Heart left ventricle (tissue), 16 donors: Measurements from ENCODE around the gene SCAF4. TPM values are rescaled to one million over a fixed set of nuclear protein-coding genes. Genes with fewer than 3 reads are reported as not detected.
"Not testable (repeated sequence)": the region's sequence is repeated elsewhere in the genome, so short reads cannot be mapped to it uniquely, and the experiment has no call there.

Experiments
- ATAC-seq, 4 donors: fragments of 200-7000 bp; cut with Tn5 transposase; one replicate each; pipeline ENCODE4 v1.9.1; 2020 to 2022; ENCODE audit warnings: moderate library complexity in 4 of 4, mild to moderate bottlenecking in 3 of 4, moderate number of reproducible peaks in 1 of 4
- DNase-seq, 5 donors: peaks; one replicate each; pipeline ENCODE4 v3.0.0-alpha.2; 2020
- H3K27ac ChIP-seq, 12 donors: fragments of 200-600 bp; sonication (generic) in 4 of 12; one replicate each; pipeline versions ENCODE4 v1.5.0 to v1.8.0; 2016 to 2022; ENCODE audit warnings: mild to moderate bottlenecking in 2 of 12
- H3K27me3 ChIP-seq, 9 donors: fragments of 200-600 bp; sonication (generic) in 2 of 9; one replicate each; pipeline versions ENCODE4 v1.5.1 to v1.8.0; 2016 to 2022; ENCODE audit warnings: mild to moderate bottlenecking in 3 of 9
- H3K36me3 ChIP-seq, 9 donors: fragments of 200-600 bp; sonication (generic) in 2 of 9; one replicate each; pipeline versions ENCODE4 v1.5.0 to v1.8.0; 2018 to 2022; ENCODE audit warnings: mild to moderate bottlenecking in 2 of 9
- H3K4me1 ChIP-seq, 12 donors: fragments of 200-600 bp; sonication (generic) in 4 of 12; one replicate each; pipeline versions ENCODE4 v1.5.0 to v1.8.0; 2016 to 2022; ENCODE audit warnings: mild to moderate bottlenecking in 3 of 12
- H3K4me3 ChIP-seq, 12 donors: fragments of 200-600 bp; sonication (generic) in 4 of 12; one replicate each; pipeline versions ENCODE4 v1.5.0 to v1.8.0; 2017 to 2022; ENCODE audit warnings: mild to moderate bottlenecking in 9 of 12, moderate library complexity in 4 of 12
- H3K9me3 ChIP-seq, 12 donors: fragments of 200-600 bp; sonication (generic) in 4 of 12; one replicate each; pipeline versions ENCODE4 v1.5.0 to v1.8.0; 2016 to 2022; ENCODE audit warnings: mild to moderate bottlenecking in 1 of 12
- POLR2A ChIP-seq, 2 donors: fragments of 450-650 bp; IDR thresholded peaks; one replicate each; pipeline ENCODE4 v1.6.1; 2017; ENCODE audit warnings: antibody characterized with exemption in 2 of 2, mild to moderate bottlenecking in 2 of 2, moderate library complexity in 2 of 2
- WGBS, 4 donors: extraction: QIAGEN DNeasy Blood & Tissue Kit in 2 of 4; methylation state at CpG; one replicate each; pipeline versions ENCODE4 v1.1.5 to v1.1.7; 2013 to 2018; 5-methylcytosine and 5-hydroxymethylcytosine counted together
- intact Hi-C, 10 donors: fragments of 100-400 bp; cut with DNase I; formaldehyde crosslinking; loops; one replicate each; pipeline versions ENCODE4 v1.11.1 to v1.14.2; 2022
- polyA plus RNA-seq, 2 donors: library from polyadenylated mRNA; stranded (reverse); fragments of 200-250 nt; gene quantifications; one replicate each; pipeline ENCODE4 v1.2.3, GENCODE V29; 2013
- total RNA-seq, 9 donors: library from RNA; depleted of rRNA in 2 of 9; stranded (reverse); fragments of >200 nt in 2 of 9; fragmentation: NEBNext Ultra II Directional in 3 of 9; extraction: Animal tissue kit (Norgen Biotek cat#: 25700) in 3 of 9; gene quantifications; one replicate each; pipeline versions ENCODE4 v1.1.0 to v1.2.4, GENCODE V29; 2016 to 2023
- TF ChIP-seq, protein P1 (sequence below), 12 donors: fragments of 200-600 bp; sonication (generic) in 4 of 12; IDR thresholded peaks; one replicate each; pipeline versions ENCODE4 v1.5.0 to v1.8.0; 2018 to 2022; ENCODE audit warnings: antibody characterized with exemption in 12 of 12, mild to moderate bottlenecking in 5 of 12
- donor health status: ischemic (EF 13 %, LVEDD 7.1; RV severe dilation, severe dysfunction).
- donor health status: healthy with polysubstance abuse.
- donor health status: DM: no; HTN: yes; CAD: no.
- donor health status: DM: no; HTN: no; CAD: no.
- donor health status: ischemic (EF 25% LVEDD 6.9; RV normal size, moderate dysfunction).
- donor health status: ischemic (EF 25% LVEDD 5.7; RV mildly dilated, moderate dysfunction).
- donor health status: healthy.
- donor health status: DM: yes; HTN: yes; CAD: no.
- donor health status: ischemic (EF 35%, LVEDD 5.7; RV mildly dilated, moderate dysfunction).
- donor health status: nonischemic (EF 11% LVEDD 7.7; RV severe dilation, severe dysfunction).
- donor health status: DM: yes; HTN: yes; CAD: no.
- donor health status: PGD.
- donor health status: ischemic (EF 29% LVEDD 5.4; RV normal size, mild dysfunction).
- donor health status: nonischemic (EF 23%, LVEDD 6.1; RV moderate dilation, normal function).

SCAF4 gene
- total and polyA plus RNA-seq, 11 donors, result 7.8 to 25.8 (median 17.3) TPM

DNA sequence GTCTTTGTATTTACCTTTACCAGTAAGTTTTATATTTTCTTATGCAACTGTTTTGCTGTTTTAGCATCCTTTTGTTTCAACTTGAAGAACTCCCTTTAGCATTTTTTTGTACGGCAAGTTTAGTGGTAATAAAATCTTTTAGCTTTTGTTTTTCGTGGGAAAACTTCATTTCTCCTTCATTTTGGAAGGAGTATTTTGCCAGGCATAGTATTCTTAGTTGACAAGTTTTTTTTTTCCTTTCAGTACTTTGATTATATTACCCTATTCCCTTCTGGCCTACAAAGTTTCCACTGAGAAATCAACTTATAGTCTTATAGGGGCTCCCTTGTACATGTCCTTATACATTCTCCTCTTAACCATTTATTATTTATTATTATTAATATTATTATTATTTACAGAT is 95.0 kb downstream of the SCAF4 start:
- DNase-seq (no peak), ATAC-seq (no peak)
- no peaks in the 10 kb centered on the region for H3K27me3 ChIP-seq
- H3K9me3 ChIP-seq, result peaks cover 0 to 17% (median 0%) of the 10 kb centered on the region in 12 donors
- no peak overlapping the region for H3K4me3 ChIP-seq
- intact Hi-C loops, result no loop called here
- no peak for TF ChIP-seq POLR2A (IDR thresholded peaks at IDR 0.05)
- TF ChIP-seq, protein P1, sequence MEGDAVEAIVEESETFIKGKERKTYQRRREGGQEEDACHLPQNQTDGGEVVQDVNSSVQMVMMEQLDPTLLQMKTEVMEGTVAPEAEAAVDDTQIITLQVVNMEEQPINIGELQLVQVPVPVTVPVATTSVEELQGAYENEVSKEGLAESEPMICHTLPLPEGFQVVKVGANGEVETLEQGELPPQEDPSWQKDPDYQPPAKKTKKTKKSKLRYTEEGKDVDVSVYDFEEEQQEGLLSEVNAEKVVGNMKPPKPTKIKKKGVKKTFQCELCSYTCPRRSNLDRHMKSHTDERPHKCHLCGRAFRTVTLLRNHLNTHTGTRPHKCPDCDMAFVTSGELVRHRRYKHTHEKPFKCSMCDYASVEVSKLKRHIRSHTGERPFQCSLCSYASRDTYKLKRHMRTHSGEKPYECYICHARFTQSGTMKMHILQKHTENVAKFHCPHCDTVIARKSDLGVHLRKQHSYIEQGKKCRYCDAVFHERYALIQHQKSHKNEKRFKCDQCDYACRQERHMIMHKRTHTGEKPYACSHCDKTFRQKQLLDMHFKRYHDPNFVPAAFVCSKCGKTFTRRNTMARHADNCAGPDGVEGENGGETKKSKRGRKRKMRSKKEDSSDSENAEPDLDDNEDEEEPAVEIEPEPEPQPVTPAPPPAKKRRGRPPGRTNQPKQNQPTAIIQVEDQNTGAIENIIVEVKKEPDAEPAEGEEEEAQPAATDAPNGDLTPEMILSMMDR (IDR thresholded peaks at IDR 0.05), result no peak
- H3K27ac ChIP-seq, result no peak overlapping the region
- no peaks in the 10 kb centered on the region for H3K36me3 ChIP-seq
- WGBS, 4 donors, result 75 to 86% (median 82%) methylated on average over 2 of the region's 2 CpGs
- H3K4me1 ChIP-seq, result no peaks in the 10 kb centered on the region

DNA sequence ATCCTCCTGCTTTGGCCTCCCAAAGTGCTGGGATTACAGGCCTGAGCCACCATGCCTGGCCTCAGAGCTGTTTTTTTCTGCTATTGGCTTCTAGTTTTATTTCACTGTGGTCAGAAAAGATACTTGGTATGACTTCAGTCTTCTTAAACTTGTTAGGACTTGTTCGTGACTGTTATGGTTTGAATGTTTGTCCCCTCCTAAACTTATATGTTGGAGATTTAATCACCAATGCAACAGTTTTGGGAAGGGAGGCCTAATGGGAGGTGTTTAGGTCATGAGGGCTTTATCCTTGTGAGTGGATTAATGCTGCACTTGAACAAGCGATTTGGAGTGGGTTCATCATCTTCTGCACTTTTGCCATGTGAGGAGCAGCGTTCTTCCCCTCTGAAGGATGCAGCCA is 96.9 kb downstream of the SCAF4 start:
- Histone ChIP-seq H3K27ac (no peak overlapping the region), H3K27me3 (no peaks in the 10 kb centered on the region), H3K9me3 (peaks cover 0 to 17% (median 0%) of the 10 kb centered on the region in 12 donors), H3K4me3 (no peak overlapping the region), H3K4me1 (no peaks in the 10 kb centered on the region), H3K36me3 (no peaks in the 10 kb centered on the region)
- no peak for DNase-seq
- intact Hi-C loops, result no loop called here
- ATAC-seq, result no peak
- 90 to 94% (median 94%) methylated on average over 3 of the region's 3 CpGs for WGBS, 4 donors
- TF ChIP-seq, protein P1 (IDR thresholded peaks at IDR 0.05), result no peak
- TF ChIP-seq POLR2A (IDR thresholded peaks at IDR 0.05), result no peak

DNA sequence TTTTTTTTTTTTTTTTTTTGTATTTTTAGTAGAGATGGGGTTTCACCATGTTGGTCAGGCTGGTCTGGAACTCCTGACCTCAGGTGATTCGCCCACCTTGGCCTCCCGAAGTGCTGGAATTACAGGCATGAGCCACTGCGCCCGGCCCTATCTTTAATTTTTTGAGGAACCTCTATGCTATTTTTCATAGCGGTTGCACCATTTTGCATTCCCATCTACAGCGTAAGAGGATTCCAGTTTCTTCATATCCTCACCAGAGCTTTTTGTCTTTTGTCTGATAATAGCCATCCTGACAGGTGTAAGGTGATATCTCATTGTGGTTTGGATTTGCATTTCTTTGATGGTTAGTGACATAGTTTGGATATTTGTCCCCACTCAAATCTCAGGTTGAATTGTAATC is 100.0 kb downstream of the SCAF4 start:
- H3K27me3 ChIP-seq, intact Hi-C loops, DNase-seq, ATAC-seq, H3K4me3 ChIP-seq, H3K9me3 ChIP-seq, H3K36me3 ChIP-seq, H3K4me1 ChIP-seq, H3K27ac ChIP-seq: not testable (repeated sequence)
- 96 to 98% (median 97%) methylated on average over 6 of the region's 6 CpGs for WGBS, 4 donors

DNA sequence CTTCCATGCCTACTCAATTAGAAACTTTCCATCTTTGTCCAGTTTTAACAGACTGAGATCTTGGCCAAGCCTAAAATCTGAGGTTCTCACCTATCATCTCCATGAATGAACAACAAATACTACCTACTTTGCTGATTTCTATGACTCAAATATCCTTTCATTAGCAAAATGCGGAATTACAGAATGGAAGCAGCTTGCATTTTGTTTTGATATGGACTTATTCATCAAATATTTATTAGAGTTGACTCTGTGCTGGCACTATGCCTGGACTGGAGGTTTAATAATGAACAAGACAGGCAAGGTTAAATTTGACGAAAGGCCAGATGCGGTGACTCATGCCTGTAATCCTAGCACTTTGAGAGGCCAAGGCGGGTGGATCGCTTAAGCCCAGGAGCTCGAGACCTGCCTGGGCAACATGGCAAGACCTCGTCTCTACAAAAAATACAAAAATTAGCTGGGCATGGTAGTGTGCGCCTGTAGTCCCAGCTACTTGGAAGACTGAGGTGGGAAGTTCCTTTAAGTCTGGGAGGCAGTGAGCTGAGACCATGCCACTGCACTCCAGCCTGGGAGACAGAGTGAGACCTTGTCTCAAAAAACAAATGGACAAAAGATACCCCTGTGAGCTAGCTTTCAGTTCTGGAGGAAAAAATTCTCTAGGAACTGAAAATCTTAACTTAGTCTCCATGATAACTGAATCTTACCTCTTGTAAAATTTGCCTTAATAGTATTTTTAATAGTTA is 101.8 kb downstream of the SCAF4 start:
- Histone ChIP-seq H3K4me1 (no peaks in the 10 kb centered on the region), H3K36me3 (no peaks in the 10 kb centered on the region), H3K4me3 (no peak overlapping the region), H3K27ac (no peak overlapping the region), H3K9me3 (no peaks in the 10 kb centered on the region), H3K27me3 (no peaks in the 10 kb centered on the region)
- 61 to 66% (median 62%) methylated on average over 8 of the region's 8 CpGs for WGBS, 4 donors
- DNase-seq, result no peak
- intact Hi-C loops, result no loop called here
- TF ChIP-seq, protein P1 (IDR thresholded peaks at IDR 0.05), result no peak
- no peak for TF ChIP-seq POLR2A (IDR thresholded peaks at IDR 0.05)
- peak in 1 of 4 donors; percentile 46 for ATAC-seq
